ENCODE results near the gene XYLT2. TPM values are rescaled to one million over a fixed set of nuclear protein-coding genes. Genes with fewer than 3 reads are reported as not detected.

XYLT2 gene
- total and polyA plus RNA-seq, 9 of the 15 experiments (the other 6 are each of a cell fraction or from before 2014, with no cell fraction given), result 0.63 to 9.1 (median 4.3) TPM

GRCh38 chr17:50361561-50362480, 15.9 kb downstream of the XYLT2 start (continued):
- TF ChIP-seq, protein P1, sequence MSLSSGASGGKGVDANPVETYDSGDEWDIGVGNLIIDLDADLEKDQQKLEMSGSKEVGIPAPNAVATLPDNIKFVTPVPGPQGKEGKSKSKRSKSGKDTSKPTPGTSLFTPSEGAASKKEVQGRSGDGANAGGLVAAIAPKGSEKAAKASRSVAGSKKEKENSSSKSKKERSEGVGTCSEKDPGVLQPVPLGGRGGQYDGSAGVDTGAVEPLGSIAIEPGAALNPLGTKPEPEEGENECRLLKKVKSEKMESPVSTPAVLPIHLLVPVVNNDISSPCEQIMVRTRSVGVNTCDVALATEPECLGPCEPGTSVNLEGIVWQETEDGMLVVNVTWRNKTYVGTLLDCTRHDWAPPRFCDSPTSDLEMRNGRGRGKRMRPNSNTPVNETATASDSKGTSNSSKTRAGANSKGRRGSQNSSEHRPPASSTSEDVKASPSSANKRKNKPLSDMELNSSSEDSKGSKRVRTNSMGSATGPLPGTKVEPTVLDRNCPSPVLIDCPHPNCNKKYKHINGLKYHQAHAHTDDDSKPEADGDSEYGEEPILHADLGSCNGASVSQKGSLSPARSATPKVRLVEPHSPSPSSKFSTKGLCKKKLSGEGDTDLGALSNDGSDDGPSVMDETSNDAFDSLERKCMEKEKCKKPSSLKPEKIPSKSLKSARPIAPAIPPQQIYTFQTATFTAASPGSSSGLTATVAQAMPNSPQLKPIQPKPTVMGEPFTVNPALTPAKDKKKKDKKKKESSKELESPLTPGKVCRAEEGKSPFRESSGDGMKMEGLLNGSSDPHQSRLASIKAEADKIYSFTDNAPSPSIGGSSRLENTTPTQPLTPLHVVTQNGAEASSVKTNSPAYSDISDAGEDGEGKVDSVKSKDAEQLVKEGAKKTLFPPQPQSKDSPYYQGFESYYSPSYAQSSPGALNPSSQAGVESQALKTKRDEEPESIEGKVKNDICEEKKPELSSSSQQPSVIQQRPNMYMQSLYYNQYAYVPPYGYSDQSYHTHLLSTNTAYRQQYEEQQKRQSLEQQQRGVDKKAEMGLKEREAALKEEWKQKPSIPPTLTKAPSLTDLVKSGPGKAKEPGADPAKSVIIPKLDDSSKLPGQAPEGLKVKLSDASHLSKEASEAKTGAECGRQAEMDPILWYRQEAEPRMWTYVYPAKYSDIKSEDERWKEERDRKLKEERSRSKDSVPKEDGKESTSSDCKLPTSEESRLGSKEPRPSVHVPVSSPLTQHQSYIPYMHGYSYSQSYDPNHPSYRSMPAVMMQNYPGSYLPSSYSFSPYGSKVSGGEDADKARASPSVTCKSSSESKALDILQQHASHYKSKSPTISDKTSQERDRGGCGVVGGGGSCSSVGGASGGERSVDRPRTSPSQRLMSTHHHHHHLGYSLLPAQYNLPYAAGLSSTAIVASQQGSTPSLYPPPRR (CRISPR knock-in tag; IDR thresholded peaks at IDR 0.05; ENCODE audit: borderline replicate concordance), result no peak
- TF ChIP-seq NEUROD1 (IDR thresholded peaks at IDR 0.05; ENCODE audit: borderline replicate concordance, low read depth, low read length, partially characterized antibody), result peak; percentile 18
- TF ChIP-seq SMAD1 (IDR thresholded peaks at IDR 0.05; ENCODE audit: low read depth, low read length, partially characterized antibody), result peak; percentile 45
- TF ChIP-seq PTTG1 (tag; IDR thresholded peaks at IDR 0.05; ENCODE audit: low read depth), result no peak
- TF ChIP-seq, protein P2, sequence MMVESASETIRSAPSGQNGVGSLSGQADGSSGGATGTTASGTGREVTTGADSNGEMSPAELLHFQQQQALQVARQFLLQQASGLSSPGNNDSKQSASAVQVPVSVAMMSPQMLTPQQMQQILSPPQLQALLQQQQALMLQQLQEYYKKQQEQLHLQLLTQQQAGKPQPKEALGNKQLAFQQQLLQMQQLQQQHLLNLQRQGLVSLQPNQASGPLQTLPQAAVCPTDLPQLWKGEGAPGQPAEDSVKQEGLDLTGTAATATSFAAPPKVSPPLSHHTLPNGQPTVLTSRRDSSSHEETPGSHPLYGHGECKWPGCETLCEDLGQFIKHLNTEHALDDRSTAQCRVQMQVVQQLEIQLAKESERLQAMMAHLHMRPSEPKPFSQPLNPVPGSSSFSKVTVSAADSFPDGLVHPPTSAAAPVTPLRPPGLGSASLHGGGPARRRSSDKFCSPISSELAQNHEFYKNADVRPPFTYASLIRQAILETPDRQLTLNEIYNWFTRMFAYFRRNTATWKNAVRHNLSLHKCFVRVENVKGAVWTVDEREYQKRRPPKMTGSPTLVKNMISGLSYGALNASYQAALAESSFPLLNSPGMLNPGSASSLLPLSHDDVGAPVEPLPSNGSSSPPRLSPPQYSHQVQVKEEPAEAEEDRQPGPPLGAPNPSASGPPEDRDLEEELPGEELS (CRISPR knock-in tag; IDR thresholded peaks at IDR 0.05; ENCODE audit: borderline replicate concordance), result peak; percentile 69; the same call in 1 of the 2 replicates
- TF ChIP-seq RBM39 (optimal IDR thresholded peaks at IDR 0.05; ENCODE audit: low read depth, low read length), result peak; percentile 37
- TF ChIP-seq BMI1 (IDR thresholded peaks at IDR 0.05; ENCODE audit: low read length), result no peak; the same call in 1 of the 2 replicates
- peak; percentile 22; the same call in 1 of the 2 replicates for TF ChIP-seq CREB1 (IDR thresholded peaks at IDR 0.05)
- TF ChIP-seq CREB1 (CRISPR knock-in tag; IDR thresholded peaks at IDR 0.05), result peak; percentile 65
- TF ChIP-seq NFXL1 (CRISPR knock-in tag; IDR thresholded peaks at IDR 0.05), result no peak
- TF ChIP-seq ESRRB (CRISPR knock-in tag; IDR thresholded peaks at IDR 0.05; ENCODE audit: borderline replicate concordance), result no peak
- peak; percentile 71 for TF ChIP-seq BHLHE40 (IDR thresholded peaks at IDR 0.05; ENCODE audit: low read length)
- TF ChIP-seq ZNF3 (CRISPR knock-in tag; IDR thresholded peaks at IDR 0.05), result no peak
- peak; percentile 7 to 69; a peak in 3 of 4 replicates for TF ChIP-seq RCOR1 (IDR thresholded peaks at IDR 0.05; ENCODE audit: borderline replicate concordance in 1 of 2, low read depth in 2 of 2, low read length in 2 of 2)
- TF ChIP-seq EP300 (IDR thresholded peaks at IDR 0.05; ENCODE audit: low read length), result peak; percentile 75; the same call in 1 of the 2 replicates
- no peak for TF ChIP-seq BRF1 (IDR thresholded peaks at IDR 0.05; ENCODE audit: borderline replicate concordance, extremely low read depth, insufficient read length)
- peak; percentile 40; the same call in 1 of the 2 replicates for TF ChIP-seq RAD51 (IDR thresholded peaks at IDR 0.05; ENCODE audit: borderline replicate concordance, low read depth)
- peak in 1 of 2 experiments; percentile 56; a peak in 2 of 4 replicates for TF ChIP-seq TBL1XR1 (IDR thresholded peaks at IDR 0.05; ENCODE audit: low read length in 2 of 2)
- peak; percentile 82 for TF ChIP-seq ZNF444 (CRISPR knock-in tag; IDR thresholded peaks at IDR 0.05)
- TF ChIP-seq SMARCC2 (IDR thresholded peaks at IDR 0.05; ENCODE audit: low read depth), result 0 out of 2 replicates have a peak, but pooled peaks have one; percentile 47
- no peak for TF ChIP-seq RBFOX2 (IDR thresholded peaks at IDR 0.05; ENCODE audit: low read depth, low read length)

Data from K562 (cell line).